GM23338 (cell line): ENCODE data around the gene DMD. TPM values are rescaled to one million over a fixed set of nuclear protein-coding genes. Genes with fewer than 3 reads are reported as not detected.

Experiments used
- ATAC-seq: fragments of 200-7000 bp; cut with Tn5 transposase; 3 replicates; pipeline ENCODE4 v1.9.1; 2020
- DNase-seq: peaks from one replicate; pipeline ENCODE4 v3.0.0-alpha.2; 2015; ENCODE audit warnings: low spot score
- H2AFZ ChIP-seq: fragments of 200-600 bp; sonication (generic); 2 replicates; pipeline ENCODE4 v1.8.0; 2016; ENCODE audit warnings: antibody characterized with exemption, mild to moderate bottlenecking, moderate library complexity
- H3F3A ChIP-seq: fragments of 200-600 bp; sonication (generic); replicated peaks from 2 replicates; pipeline ENCODE4 v1.8.0; 2017; ENCODE audit warnings: antibody characterized with exemption, mixed run types, low read depth
- H3K27ac ChIP-seq: fragments of 200-600 bp; sonication (generic); 2 replicates; pipeline ENCODE4 v1.6.1; 2016; ENCODE audit warnings: low read depth
- H3K27me3 ChIP-seq: fragments of 200-600 bp; sonication (generic); 2 replicates; pipeline ENCODE4 v1.8.0; 2016; ENCODE audit warnings: mild to moderate bottlenecking, mixed run types, moderate library complexity; ENCODE audit not compliant: insufficient read depth
- H3K36me3 ChIP-seq: fragments of 200-600 bp; sonication (generic); 2 replicates; pipeline ENCODE4 v1.8.0; 2016; ENCODE audit warnings: mild to moderate bottlenecking; ENCODE audit not compliant: insufficient read depth
- H3K4me1 ChIP-seq: fragments of 200-600 bp; sonication (generic); 2 replicates; pipeline ENCODE4 v1.8.0; 2016; ENCODE audit warnings: mild to moderate bottlenecking, moderate library complexity; ENCODE audit not compliant: insufficient read depth
- H3K4me2 ChIP-seq: fragments of 200-600 bp; sonication (generic); 2 replicates; pipeline ENCODE4 v1.7.1; 2017; ENCODE audit warnings: mixed run types
- H3K4me3 ChIP-seq: fragments of 200-600 bp; sonication (generic); 2 replicates; pipeline ENCODE4 v1.6.1; 2016; ENCODE audit warnings: mixed run types
- H3K79me2 ChIP-seq: fragments of 200-600 bp; sonication (generic); replicated peaks from 2 replicates; pipeline ENCODE4 v1.8.0; 2017; ENCODE audit warnings: mild to moderate bottlenecking; ENCODE audit not compliant: insufficient read depth
- H3K9me2 ChIP-seq: fragments of 200-600 bp; sonication (generic); 2 replicates; pipeline ENCODE4 v1.8.0; 2017; ENCODE audit not compliant: insufficient read depth
- H4K20me1 ChIP-seq: fragments of 200-600 bp; sonication (generic); replicated peaks from 2 replicates; pipeline ENCODE4 v1.8.0; 2017; ENCODE audit warnings: mild to moderate bottlenecking; ENCODE audit not compliant: insufficient read depth
- H3K27ac Mint-ChIP-seq: 2 replicates; pipeline ENCODE4 v1.8.0; 2020; ENCODE audit warnings: inconsistent platforms, mild to moderate bottlenecking, moderate library complexity, mixed read lengths
- H3K27me3 Mint-ChIP-seq: 3 replicates; pipeline ENCODE4 v1.8.0; 2022; ENCODE audit warnings: low read depth, mild to moderate bottlenecking, moderate library complexity, mixed read lengths, inconsistent platforms; ENCODE audit not compliant: insufficient read depth, poor library complexity
- H3K36me3 Mint-ChIP-seq: 3 replicates; pipeline ENCODE4 v1.8.0; 2021; ENCODE audit warnings: low read depth, mild to moderate bottlenecking, inconsistent platforms, moderate library complexity, mixed read lengths
- H3K4me1 Mint-ChIP-seq: 3 replicates; pipeline ENCODE4 v1.8.0; 2020; ENCODE audit warnings: mild to moderate bottlenecking, inconsistent platforms, mixed read lengths
- H3K4me3 Mint-ChIP-seq: 3 replicates; pipeline ENCODE4 v1.8.0; 2021; ENCODE audit warnings: moderate library complexity, mild to moderate bottlenecking, inconsistent platforms, mixed read lengths
- H3K9me3 Mint-ChIP-seq: 3 replicates; pipeline ENCODE4 v1.8.0; 2020; ENCODE audit warnings: moderate library complexity, mild to moderate bottlenecking, inconsistent platforms, mixed read lengths
- CREB1 ChIP-seq: fragments of 250-450 bp; sonication (Bioruptor Pico); IDR thresholded peaks from 2 replicates; pipeline ENCODE4 v1.5.0; 2020; ENCODE audit warnings: low read depth, mild to moderate bottlenecking, moderate library complexity
- EZH2 ChIP-seq: fragments of 200-600 bp; sonication (generic); IDR thresholded peaks from one replicate; pipeline ENCODE4 v1.8.0; 2017; ENCODE audit warnings: antibody characterized with exemption, mild to moderate bottlenecking, low read depth; ENCODE audit not compliant: unreplicated experiment
- JUNB ChIP-seq: IDR thresholded peaks from one replicate; pipeline ENCODE4 v1.6.1; 2016; ENCODE audit warnings: antibody characterized with exemption; ENCODE audit not compliant: unreplicated experiment
- NANOG ChIP-seq: IDR thresholded peaks from 2 replicates; pipeline ENCODE4 v1.6.1; 2016; ENCODE audit warnings: antibody characterized with exemption, borderline replicate concordance
- POLR2AphosphoS5 ChIP-seq: IDR thresholded peaks from 2 replicates; pipeline ENCODE4 v1.6.1; 2016; ENCODE audit warnings: antibody characterized with exemption, low read depth
- ZNF114 ChIP-seq: fragments of 250-450 bp; sonication (Bioruptor Pico); IDR thresholded peaks from 2 replicates; pipeline ENCODE4 v1.5.0; 2020; ENCODE audit warnings: mild to moderate bottlenecking, moderate library complexity
- ZNF331 ChIP-seq: fragments of 250-450 bp; sonication (Bioruptor Pico); IDR thresholded peaks from 2 replicates; pipeline ENCODE4 v1.5.0; 2020; ENCODE audit warnings: low read depth, mild to moderate bottlenecking, moderate library complexity
- polyA plus RNA-seq: library from polyadenylated mRNA; unstranded; fragments of >200 nt; fragmentation: Nextera tagmentation; extraction: Ambion mirVana; gene quantifications from 2 replicates; pipeline ENCODE4 v1.2.1, GENCODE V29; 2016
- total RNA-seq: library from RNA; depleted of rRNA; stranded (reverse); fragments of >200 nt; shearing (Covaris generic); gene quantifications from 2 replicates; pipeline ENCODE4 v1.2.3, GENCODE V29; 2014
- TF ChIP-seq, protein P1 (sequence below): IDR thresholded peaks from one replicate; pipeline ENCODE4 v1.6.1; 2018; ENCODE audit warnings: antibody characterized with exemption; ENCODE audit not compliant: unreplicated experiment
- TF ChIP-seq, protein P2 (sequence below): IDR thresholded peaks from 2 replicates; pipeline ENCODE4 v1.6.1; 2016; ENCODE audit warnings: antibody characterized with exemption
- TF ChIP-seq, protein P3 (sequence below): fragments of 250-450 bp; sonication (Bioruptor Pico); IDR thresholded peaks from 2 replicates; pipeline ENCODE4 v1.5.0; 2020; ENCODE audit warnings: mild to moderate bottlenecking, moderate library complexity
- TF ChIP-seq, protein P4 (sequence below), 2 experiments: fragments of 200-600 bp in 1 of 2; sonication (generic) in 1 of 2; conservative IDR thresholded peaks; 2 replicates each; pipeline versions ENCODE4 v1.5.1 to v1.6.1; 2016 to 2017; ENCODE audit warnings: antibody characterized with exemption in 2 of 2, low read depth in 2 of 2, mild to moderate bottlenecking in 2 of 2, moderate library complexity in 1 of 2

Gene DMD
- total and polyA plus RNA-seq, 2 experiments from 2014 or later, result 4.5 to 7.6 TPM

DNA sequence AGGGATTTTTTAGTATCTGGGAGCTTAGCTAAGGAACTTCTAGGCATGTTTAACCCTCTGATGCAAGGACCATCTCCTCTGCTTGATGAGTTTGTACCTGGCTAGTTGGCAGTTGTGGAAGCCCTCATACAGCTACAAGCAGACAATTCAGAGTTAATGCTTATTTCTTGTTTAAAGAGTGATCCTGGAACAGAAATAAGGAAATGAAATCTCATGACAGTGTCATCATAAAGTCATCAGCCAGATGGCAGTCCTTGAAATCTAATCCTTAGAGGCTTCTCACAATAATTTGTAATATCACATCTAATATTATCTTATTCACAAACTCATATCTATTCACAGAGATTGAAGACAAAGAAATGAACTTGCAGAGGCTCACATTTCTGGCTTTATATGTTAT is 1557.9 kb downstream of the DMD start (continued):
- TF ChIP-seq ZNF114, result no peak
- TF ChIP-seq, protein P1, sequence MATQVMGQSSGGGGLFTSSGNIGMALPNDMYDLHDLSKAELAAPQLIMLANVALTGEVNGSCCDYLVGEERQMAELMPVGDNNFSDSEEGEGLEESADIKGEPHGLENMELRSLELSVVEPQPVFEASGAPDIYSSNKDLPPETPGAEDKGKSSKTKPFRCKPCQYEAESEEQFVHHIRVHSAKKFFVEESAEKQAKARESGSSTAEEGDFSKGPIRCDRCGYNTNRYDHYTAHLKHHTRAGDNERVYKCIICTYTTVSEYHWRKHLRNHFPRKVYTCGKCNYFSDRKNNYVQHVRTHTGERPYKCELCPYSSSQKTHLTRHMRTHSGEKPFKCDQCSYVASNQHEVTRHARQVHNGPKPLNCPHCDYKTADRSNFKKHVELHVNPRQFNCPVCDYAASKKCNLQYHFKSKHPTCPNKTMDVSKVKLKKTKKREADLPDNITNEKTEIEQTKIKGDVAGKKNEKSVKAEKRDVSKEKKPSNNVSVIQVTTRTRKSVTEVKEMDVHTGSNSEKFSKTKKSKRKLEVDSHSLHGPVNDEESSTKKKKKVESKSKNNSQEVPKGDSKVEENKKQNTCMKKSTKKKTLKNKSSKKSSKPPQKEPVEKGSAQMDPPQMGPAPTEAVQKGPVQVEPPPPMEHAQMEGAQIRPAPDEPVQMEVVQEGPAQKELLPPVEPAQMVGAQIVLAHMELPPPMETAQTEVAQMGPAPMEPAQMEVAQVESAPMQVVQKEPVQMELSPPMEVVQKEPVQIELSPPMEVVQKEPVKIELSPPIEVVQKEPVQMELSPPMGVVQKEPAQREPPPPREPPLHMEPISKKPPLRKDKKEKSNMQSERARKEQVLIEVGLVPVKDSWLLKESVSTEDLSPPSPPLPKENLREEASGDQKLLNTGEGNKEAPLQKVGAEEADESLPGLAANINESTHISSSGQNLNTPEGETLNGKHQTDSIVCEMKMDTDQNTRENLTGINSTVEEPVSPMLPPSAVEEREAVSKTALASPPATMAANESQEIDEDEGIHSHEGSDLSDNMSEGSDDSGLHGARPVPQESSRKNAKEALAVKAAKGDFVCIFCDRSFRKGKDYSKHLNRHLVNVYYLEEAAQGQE, result no peak
- TF ChIP-seq, protein P2, sequence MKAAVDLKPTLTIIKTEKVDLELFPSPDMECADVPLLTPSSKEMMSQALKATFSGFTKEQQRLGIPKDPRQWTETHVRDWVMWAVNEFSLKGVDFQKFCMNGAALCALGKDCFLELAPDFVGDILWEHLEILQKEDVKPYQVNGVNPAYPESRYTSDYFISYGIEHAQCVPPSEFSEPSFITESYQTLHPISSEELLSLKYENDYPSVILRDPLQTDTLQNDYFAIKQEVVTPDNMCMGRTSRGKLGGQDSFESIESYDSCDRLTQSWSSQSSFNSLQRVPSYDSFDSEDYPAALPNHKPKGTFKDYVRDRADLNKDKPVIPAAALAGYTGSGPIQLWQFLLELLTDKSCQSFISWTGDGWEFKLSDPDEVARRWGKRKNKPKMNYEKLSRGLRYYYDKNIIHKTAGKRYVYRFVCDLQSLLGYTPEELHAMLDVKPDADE, result no peak
- TF ChIP-seq POLR2AphosphoS5, result no peak
- TF ChIP-seq CREB1 (CRISPR knock-in tag), result no peak

DNA sequence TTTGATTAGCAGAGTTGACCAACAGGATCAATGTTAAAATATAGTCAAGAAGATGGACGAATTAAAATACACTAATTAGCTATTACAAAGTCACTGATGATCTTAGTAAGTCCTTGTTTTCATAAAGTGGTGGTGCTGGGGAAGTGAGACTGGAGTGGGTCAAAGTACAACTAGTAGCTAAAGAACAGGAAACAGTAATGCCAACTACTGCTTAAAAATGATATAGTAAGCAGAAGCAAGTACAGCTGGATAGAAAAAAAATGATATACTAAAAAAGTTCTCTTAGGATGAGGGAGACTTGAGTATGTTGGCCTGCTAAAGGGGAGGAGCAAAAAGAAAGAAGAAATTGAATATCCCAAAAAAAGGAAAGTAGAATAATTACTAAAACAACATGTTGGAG is 1558.7 kb downstream of the DMD start:
- Histone ChIP-seq H3K9me2 (no peaks in the 10 kb centered on the region), H3K4me3 (no peak overlapping the region), H3K27ac (no peak overlapping the region), H3K79me2 (no peaks in the 10 kb centered on the region), H3K27me3 (no peaks in the 10 kb centered on the region), H3F3A (no peaks in the 10 kb centered on the region), H4K20me1 (no peaks in the 10 kb centered on the region), H2AFZ (no peak overlapping the region), H3K4me2 (no peak overlapping the region), H3K36me3 (no peaks in the 10 kb centered on the region), H3K4me1 (no peaks in the 10 kb centered on the region)
- H3K4me3 Mint-ChIP-seq, result no peak overlapping the region
- H3K36me3 Mint-ChIP-seq, result no peaks in the 10 kb centered on the region
- H3K27me3 Mint-ChIP-seq, result no peaks in the 10 kb centered on the region
- H3K4me1 Mint-ChIP-seq, result no peaks in the 10 kb centered on the region
- no peaks in the 10 kb centered on the region for H3K9me3 Mint-ChIP-seq
- no peak overlapping the region for H3K27ac Mint-ChIP-seq
- DNase-seq, result no peak
- no peak for ATAC-seq
- TF ChIP-seq CREB1 (CRISPR knock-in tag) (no peak), ZNF331 (CRISPR knock-in tag) (no peak), POLR2AphosphoS5 (no peak), ZNF114 (no peak), JUNB (no peak), NANOG (no peak), EZH2 (no peak)
- TF ChIP-seq, protein P3, sequence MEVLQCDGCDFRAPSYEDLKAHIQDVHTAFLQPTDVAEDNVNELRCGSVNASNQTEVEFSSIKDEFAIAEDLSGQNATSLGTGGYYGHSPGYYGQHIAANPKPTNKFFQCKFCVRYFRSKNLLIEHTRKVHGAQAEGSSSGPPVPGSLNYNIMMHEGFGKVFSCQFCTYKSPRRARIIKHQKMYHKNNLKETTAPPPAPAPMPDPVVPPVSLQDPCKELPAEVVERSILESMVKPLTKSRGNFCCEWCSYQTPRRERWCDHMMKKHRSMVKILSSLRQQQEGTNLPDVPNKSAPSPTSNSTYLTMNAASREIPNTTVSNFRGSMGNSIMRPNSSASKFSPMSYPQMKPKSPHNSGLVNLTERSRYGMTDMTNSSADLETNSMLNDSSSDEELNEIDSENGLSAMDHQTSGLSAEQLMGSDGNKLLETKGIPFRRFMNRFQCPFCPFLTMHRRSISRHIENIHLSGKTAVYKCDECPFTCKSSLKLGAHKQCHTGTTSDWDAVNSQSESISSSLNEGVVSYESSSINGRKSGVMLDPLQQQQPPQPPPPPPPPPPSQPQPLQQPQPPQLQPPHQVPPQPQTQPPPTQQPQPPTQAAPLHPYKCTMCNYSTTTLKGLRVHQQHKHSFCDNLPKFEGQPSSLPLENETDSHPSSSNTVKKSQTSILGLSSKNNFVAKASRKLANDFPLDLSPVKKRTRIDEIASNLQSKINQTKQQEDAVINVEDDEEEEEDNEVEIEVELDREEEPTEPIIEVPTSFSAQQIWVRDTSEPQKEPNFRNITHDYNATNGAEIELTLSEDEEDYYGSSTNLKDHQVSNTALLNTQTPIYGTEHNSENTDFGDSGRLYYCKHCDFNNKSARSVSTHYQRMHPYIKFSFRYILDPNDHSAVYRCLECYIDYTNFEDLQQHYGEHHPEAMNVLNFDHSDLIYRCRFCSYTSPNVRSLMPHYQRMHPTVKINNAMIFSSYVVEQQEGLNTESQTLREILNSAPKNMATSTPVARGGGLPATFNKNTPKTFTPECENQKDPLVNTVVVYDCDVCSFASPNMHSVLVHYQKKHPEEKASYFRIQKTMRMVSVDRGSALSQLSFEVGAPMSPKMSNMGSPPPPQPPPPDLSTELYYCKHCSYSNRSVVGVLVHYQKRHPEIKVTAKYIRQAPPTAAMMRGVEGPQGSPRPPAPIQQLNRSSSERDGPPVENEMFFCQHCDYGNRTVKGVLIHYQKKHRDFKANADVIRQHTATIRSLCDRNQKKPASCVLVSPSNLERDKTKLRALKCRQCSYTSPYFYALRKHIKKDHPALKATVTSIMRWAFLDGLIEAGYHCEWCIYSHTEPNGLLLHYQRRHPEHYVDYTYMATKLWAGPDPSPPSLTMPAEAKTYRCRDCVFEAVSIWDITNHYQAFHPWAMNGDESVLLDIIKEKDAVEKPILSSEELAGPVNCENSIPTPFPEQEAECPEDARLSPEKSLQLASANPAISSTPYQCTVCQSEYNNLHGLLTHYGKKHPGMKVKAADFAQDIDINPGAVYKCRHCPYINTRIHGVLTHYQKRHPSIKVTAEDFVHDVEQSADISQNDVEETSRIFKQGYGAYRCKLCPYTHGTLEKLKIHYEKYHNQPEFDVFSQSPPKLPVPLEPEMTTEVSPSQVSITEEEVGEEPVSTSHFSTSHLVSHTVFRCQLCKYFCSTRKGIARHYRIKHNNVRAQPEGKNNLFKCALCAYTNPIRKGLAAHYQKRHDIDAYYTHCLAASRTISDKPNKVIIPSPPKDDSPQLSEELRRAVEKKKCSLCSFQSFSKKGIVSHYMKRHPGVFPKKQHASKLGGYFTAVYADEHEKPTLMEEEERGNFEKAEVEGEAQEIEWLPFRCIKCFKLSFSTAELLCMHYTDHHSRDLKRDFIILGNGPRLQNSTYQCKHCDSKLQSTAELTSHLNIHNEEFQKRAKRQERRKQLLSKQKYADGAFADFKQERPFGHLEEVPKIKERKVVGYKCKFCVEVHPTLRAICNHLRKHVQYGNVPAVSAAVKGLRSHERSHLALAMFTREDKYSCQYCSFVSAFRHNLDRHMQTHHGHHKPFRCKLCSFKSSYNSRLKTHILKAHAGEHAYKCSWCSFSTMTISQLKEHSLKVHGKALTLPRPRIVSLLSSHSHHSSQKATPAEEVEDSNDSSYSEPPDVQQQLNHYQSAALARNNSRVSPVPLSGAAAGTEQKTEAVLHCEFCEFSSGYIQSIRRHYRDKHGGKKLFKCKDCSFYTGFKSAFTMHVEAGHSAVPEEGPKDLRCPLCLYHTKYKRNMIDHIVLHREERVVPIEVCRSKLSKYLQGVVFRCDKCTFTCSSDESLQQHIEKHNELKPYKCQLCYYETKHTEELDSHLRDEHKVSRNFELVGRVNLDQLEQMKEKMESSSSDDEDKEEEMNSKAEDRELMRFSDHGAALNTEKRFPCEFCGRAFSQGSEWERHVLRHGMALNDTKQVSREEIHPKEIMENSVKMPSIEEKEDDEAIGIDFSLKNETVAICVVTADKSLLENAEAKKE, result no peak
- TF ChIP-seq, protein P2, result no peak
- TF ChIP-seq, protein P4, sequence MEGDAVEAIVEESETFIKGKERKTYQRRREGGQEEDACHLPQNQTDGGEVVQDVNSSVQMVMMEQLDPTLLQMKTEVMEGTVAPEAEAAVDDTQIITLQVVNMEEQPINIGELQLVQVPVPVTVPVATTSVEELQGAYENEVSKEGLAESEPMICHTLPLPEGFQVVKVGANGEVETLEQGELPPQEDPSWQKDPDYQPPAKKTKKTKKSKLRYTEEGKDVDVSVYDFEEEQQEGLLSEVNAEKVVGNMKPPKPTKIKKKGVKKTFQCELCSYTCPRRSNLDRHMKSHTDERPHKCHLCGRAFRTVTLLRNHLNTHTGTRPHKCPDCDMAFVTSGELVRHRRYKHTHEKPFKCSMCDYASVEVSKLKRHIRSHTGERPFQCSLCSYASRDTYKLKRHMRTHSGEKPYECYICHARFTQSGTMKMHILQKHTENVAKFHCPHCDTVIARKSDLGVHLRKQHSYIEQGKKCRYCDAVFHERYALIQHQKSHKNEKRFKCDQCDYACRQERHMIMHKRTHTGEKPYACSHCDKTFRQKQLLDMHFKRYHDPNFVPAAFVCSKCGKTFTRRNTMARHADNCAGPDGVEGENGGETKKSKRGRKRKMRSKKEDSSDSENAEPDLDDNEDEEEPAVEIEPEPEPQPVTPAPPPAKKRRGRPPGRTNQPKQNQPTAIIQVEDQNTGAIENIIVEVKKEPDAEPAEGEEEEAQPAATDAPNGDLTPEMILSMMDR (conservative IDR thresholded peaks at IDR 0.05; ENCODE audit: low read depth in 2 of 2), result no peak
